GM23338 (cell line): ENCODE data around the gene NPFF.
A peak's percentile ranks its signal among the peaks of the same experiment; 100 is the strongest.

ENCODE experiments used
- CREB1 ChIP-seq: fragments of 250-450 bp; sonication (Bioruptor Pico); IDR thresholded peaks from 2 replicates; pipeline ENCODE4 v1.5.0; 2020; ENCODE audit warnings: low read depth, mild to moderate bottlenecking, moderate library complexity
- CTCF ChIP-seq, 2 experiments: fragments of 200-600 bp in 1 of 2; sonication (generic) in 1 of 2; conservative IDR thresholded peaks; 2 replicates each; pipeline versions ENCODE4 v1.5.1 to v1.6.1; 2016 to 2017; ENCODE audit warnings: antibody characterized with exemption in 2 of 2, low read depth in 2 of 2, mild to moderate bottlenecking in 2 of 2, moderate library complexity in 1 of 2
- EZH2 ChIP-seq: fragments of 200-600 bp; sonication (generic); IDR thresholded peaks from one replicate; pipeline ENCODE4 v1.8.0; 2017; ENCODE audit warnings: antibody characterized with exemption, mild to moderate bottlenecking, low read depth; ENCODE audit not compliant: unreplicated experiment
- EZH2phosphoT487 ChIP-seq: fragments of 200-600 bp; sonication (generic); IDR thresholded peaks from one replicate; pipeline ENCODE4 v1.8.1; 2018; ENCODE audit warnings: antibody characterized with exemption; ENCODE audit not compliant: unreplicated experiment
- JUNB ChIP-seq: IDR thresholded peaks from one replicate; pipeline ENCODE4 v1.6.1; 2016; ENCODE audit warnings: antibody characterized with exemption; ENCODE audit not compliant: unreplicated experiment
- NANOG ChIP-seq: IDR thresholded peaks from 2 replicates; pipeline ENCODE4 v1.6.1; 2016; ENCODE audit warnings: antibody characterized with exemption, borderline replicate concordance
- POLR2AphosphoS5 ChIP-seq: IDR thresholded peaks from 2 replicates; pipeline ENCODE4 v1.6.1; 2016; ENCODE audit warnings: antibody characterized with exemption, low read depth
- STAT1 ChIP-seq: IDR thresholded peaks from one replicate; pipeline ENCODE4 v1.6.1; 2016; ENCODE audit warnings: antibody characterized with exemption; ENCODE audit not compliant: unreplicated experiment
- ZNF114 ChIP-seq: fragments of 250-450 bp; sonication (Bioruptor Pico); IDR thresholded peaks from 2 replicates; pipeline ENCODE4 v1.5.0; 2020; ENCODE audit warnings: mild to moderate bottlenecking, moderate library complexity
- ZNF331 ChIP-seq: fragments of 250-450 bp; sonication (Bioruptor Pico); IDR thresholded peaks from 2 replicates; pipeline ENCODE4 v1.5.0; 2020; ENCODE audit warnings: low read depth, mild to moderate bottlenecking, moderate library complexity
- ZNF462 ChIP-seq: fragments of 250-450 bp; sonication (Bioruptor Pico); IDR thresholded peaks from 2 replicates; pipeline ENCODE4 v1.5.0; 2020; ENCODE audit warnings: mild to moderate bottlenecking, moderate library complexity
- TF ChIP-seq, protein P1 (sequence below): IDR thresholded peaks from one replicate; pipeline ENCODE4 v1.6.1; 2018; ENCODE audit warnings: antibody characterized with exemption; ENCODE audit not compliant: unreplicated experiment
- TF ChIP-seq, protein P2 (sequence below): IDR thresholded peaks from 2 replicates; pipeline ENCODE4 v1.6.1; 2016; ENCODE audit warnings: antibody characterized with exemption

DNA sequence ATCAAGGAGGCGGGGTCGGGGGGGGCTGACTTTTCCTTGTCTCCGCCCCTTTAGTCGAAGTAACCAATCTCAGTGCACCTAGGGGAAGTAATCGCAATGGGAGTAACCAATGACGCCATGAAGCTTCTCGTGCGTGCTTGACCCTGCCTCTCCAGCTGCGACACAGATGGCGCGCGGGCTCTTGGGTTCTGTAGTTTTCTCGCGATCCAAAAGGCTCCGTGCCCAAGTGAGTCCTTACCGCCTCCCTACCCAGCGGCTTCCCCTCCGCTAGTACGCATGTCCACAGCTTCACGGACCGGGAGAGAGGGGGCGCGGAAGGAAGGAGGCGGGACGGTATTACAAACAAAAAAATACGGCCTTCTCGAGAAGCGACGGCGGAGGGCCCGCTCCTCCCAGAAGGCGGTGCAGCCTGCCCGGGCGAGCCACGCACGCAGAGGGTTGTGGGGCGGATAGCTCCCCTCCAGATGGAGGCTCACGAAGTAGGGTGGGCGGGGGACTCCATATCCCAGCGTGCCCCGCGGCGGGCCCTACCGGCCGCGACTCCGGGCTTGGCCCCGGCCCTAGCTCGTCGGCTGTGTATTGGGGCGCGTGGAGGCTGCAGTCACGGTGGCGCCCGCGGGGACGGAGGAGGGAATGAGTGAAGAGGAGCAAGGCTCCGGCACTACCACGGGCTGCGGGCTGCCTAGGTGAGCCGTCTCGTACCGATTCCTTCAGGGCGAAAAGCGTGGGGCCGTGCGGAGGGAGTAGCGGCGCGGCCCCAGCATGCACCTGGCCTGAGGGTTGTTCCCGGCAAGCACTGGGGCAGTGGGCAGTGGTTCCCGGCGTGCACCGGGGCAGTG is 6.3 kb downstream of the NPFF start, which contains the start of gene TARBP2:
- TF ChIP-seq EZH2 (no peak), CTCF (conservative IDR thresholded peaks at IDR 0.05; ENCODE audit: low read depth in 2 of 2) (no peak), JUNB (no peak), EZH2phosphoT487 (no peak), POLR2AphosphoS5 (peak; percentile 76), CREB1 (peak; percentile 93), STAT1 (no peak), NANOG (no peak), ZNF331 (no peak), ZNF114 (CRISPR knock-in tag) (no peak), ZNF462 (CRISPR knock-in tag) (no peak)
- TF ChIP-seq, protein P1, sequence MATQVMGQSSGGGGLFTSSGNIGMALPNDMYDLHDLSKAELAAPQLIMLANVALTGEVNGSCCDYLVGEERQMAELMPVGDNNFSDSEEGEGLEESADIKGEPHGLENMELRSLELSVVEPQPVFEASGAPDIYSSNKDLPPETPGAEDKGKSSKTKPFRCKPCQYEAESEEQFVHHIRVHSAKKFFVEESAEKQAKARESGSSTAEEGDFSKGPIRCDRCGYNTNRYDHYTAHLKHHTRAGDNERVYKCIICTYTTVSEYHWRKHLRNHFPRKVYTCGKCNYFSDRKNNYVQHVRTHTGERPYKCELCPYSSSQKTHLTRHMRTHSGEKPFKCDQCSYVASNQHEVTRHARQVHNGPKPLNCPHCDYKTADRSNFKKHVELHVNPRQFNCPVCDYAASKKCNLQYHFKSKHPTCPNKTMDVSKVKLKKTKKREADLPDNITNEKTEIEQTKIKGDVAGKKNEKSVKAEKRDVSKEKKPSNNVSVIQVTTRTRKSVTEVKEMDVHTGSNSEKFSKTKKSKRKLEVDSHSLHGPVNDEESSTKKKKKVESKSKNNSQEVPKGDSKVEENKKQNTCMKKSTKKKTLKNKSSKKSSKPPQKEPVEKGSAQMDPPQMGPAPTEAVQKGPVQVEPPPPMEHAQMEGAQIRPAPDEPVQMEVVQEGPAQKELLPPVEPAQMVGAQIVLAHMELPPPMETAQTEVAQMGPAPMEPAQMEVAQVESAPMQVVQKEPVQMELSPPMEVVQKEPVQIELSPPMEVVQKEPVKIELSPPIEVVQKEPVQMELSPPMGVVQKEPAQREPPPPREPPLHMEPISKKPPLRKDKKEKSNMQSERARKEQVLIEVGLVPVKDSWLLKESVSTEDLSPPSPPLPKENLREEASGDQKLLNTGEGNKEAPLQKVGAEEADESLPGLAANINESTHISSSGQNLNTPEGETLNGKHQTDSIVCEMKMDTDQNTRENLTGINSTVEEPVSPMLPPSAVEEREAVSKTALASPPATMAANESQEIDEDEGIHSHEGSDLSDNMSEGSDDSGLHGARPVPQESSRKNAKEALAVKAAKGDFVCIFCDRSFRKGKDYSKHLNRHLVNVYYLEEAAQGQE: no peak
- TF ChIP-seq, protein P2, sequence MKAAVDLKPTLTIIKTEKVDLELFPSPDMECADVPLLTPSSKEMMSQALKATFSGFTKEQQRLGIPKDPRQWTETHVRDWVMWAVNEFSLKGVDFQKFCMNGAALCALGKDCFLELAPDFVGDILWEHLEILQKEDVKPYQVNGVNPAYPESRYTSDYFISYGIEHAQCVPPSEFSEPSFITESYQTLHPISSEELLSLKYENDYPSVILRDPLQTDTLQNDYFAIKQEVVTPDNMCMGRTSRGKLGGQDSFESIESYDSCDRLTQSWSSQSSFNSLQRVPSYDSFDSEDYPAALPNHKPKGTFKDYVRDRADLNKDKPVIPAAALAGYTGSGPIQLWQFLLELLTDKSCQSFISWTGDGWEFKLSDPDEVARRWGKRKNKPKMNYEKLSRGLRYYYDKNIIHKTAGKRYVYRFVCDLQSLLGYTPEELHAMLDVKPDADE: peak; percentile 71
